ENCODE results near the gene FAM120A.
"Not testable (repeated sequence)": the region's sequence is repeated elsewhere in the genome, so short reads cannot be mapped to it uniquely, and the experiment has no call there.

Gene FAM120A

DNA sequence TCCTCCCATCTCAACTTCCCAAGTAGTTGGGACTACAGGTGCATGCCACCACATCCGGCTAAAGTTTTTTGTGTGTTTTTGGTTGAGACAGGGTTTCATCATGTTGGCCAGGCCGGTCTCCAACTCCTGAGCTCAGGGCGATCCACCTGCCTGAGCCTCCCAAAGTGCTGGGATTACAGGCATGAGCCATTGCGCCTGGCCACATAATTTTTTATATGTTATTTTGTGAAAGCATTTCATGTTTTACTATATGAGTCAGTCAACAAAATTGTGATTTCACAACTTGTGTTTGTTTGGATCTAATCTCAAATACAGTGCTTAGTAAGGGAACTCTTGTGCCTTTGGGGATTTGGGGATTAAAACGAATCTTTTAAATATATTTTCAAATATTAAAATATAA, 21.9 kb downstream of the FAM120A start:
- no peak for DNase-seq

DNA sequence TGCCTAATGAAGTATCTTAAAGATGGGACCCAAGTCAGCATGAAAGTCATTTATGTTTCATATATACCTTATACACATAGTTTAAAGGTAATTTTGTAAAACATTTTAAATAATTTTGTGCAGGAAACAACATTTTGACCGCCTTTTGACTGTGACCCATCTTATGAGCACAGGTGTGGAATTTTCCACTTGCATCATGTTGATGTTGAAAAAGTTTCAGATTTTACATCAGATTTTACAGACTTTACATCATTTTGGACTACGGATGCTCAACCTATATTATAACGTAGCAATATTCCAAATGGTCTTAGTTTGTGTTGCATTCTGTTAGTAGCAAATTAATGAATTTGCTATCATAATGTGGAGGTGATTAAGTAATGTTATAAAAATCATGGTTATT, 23.6 kb downstream of the FAM120A start:
- DNase-seq = no peak

DNA sequence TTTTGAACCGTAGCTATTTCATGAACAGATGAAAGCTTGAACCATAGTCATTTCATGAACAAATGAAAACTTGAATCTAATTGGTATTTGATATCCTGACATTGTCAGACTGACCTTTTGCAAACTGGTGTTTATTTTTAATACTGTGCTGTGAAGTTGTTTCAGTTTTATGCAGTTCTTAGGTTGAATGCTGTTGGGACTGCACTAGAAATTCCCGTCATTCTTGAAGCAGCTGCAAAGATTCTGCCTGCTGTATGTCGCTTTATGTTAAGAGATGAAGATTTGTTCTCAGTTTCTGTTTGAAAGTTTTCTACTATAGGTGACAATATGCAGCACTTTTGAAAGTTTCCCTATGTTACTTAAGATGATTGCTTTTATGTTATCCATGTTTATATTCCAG, 24.4 kb downstream of the FAM120A start:
- DNase-seq = no peak

DNA sequence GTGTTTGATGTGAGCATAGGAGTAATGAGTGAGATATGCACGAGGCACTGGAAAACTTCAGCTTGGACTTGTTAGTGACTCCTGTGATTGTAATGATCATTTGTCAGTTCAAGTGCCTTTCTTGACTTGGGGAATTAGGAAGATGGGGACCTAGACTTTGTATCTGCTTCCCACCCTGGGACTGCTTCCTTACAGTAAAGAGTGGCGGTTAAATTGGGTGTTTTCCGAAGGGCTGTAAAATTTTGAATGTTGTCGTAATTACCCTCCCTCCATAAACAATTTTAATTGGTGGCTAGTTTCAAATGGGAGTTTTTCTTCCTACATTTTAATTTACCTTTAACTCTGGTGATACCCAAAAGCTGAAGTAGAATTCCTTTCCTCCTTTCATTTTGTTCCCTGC, 25.4 kb downstream of the FAM120A start:
- no peak for DNase-seq

DNA sequence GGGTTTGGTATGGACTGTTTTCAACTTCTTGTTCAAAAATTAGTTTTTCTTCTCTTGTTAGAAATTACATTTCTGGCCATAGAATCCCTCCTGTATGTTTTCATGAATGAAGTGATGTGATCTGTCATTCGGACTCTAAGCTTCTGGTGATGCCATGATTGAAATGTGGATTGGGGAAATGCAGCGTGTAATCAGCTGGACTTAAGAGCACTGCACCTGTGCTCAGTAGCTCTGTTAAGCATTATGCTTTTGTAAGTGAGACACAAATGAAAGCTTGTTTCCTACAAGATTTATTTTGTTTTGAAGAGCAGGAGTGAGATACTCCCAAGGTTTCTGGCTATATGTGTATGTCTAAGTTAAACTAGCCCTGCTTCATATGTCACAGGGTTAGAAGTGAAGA, 25.9 kb downstream of the FAM120A start:
- no peak for DNase-seq

DNA sequence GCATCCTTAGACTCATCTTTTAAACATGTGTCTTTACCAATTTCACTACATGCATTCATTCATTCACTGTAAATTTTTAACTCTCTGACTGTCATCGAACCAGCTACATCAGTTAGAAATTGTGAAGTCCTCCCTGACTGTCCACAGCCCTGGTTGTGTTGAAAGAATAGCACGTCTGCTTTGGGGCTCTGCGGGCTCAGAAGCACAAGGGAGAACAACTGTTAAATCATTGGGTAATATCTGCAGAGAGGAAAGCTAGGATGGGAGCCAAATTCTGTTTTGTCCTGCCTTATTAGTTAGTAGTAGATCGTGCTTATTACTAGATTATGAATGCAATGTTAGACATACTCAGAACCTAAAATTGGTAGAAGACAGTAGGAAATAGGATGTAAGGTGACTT, 28.2 kb downstream of the FAM120A start:
- no peak for DNase-seq

DNA sequence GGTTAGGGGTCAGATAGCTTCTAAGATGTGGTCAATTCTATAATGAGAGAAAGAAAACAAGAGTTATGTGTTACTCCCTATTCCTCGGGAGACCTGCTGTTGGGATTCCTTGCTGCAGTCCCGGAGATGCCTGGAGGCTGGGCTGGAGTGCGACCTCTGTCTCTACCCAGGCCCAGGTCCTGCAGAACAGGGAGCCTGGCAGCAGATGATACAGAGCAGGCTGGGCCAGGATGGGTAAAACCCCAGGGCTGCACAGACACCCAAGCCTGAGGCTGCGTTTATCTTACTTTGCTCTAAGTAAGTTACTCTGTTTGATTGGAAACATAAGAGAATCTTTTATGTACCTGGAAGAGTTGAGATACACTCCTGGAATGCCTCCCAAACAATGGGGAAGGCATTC, 28.8 kb downstream of the FAM120A start:
- no peak for DNase-seq

DNA sequence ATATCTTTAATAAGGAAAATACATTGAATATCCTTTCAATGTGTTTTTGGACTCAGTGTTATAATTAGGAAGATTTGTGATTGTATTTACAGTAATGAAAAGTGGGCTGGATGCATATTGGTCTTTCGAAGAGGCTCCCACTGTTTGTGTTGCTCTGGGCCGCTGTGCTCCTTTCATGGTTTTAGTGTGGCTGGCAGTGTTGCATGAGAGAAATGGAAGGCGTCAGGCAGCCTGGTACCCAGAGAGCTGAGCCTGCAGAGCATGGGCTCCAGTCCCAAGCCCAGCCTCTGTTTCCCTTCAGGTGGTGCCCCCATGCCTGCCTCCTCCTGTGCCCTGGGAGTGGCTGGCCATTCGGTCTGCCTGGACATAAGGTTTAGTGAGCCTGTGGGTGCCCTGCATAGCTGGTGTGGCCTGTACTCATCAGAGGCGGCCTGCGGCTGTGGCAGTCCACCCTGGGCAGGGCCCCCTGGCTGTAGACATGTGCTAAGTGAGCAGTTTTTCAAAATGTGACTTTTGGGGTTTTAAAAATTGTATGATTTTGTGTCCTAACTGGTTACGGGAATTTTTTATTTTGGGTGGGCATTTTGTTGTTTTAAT, 29.3 kb downstream of the FAM120A start:
- DNase-seq = no peak

DNA sequence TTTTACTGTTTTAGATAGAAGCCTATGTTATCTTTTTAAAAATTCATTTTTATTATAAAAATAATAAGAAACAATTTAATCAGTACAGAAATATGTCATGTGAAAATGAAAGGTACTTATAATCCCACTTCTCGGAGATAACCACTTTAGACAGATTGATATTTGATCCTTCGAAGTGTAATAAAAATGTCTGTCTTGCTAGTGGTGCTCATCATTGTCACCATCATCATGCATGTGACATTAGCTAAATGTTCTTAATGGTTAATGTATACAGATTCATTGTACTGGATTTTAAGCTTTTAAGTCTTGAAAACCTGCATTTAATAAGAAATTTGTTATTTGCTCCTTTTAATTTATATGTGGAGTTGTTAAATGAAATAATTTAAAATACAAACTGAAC, 32.0 kb downstream of the FAM120A start:
- no peak for DNase-seq

DNA sequence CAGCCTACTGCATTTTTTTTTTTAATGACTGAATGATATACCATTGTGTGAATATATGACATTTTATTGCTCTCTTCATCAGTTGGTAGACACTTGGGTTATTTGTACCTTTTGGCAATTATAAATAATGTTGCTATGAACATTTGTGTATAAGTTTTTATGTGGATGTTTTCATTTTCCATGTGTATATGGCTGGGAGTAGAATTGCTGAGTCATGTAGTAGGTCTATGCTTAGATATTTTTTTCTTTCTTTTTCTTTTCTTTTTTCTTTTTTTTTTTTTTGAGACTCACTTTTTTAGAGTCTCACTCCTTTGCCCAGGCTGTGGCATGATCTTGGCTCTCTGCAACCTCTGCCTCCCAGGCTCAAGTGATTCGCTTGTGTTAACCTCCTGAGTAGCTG, 34.8 kb downstream of the FAM120A start:
- no peak for DNase-seq

DNA sequence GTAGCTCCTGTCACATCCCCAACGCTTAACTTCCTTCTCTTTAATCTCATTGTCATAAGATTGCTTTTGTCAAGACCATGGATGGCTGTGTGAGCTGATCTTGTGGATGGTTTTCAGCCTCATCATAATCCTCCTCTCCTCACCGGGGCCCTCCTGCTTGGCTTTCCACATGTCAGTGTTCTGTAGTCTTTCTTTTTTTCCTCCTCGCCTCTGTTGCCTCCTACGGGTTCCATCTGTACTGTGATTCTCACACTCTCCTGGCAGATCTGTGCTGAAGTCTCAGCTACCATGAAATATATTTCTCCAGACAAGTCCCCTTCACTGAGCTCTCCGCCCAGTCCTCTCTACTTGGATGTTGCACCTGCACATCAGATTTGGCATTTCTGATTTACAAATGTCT, 36.8 kb downstream of the FAM120A start:
- DNase-seq = no peak

DNA sequence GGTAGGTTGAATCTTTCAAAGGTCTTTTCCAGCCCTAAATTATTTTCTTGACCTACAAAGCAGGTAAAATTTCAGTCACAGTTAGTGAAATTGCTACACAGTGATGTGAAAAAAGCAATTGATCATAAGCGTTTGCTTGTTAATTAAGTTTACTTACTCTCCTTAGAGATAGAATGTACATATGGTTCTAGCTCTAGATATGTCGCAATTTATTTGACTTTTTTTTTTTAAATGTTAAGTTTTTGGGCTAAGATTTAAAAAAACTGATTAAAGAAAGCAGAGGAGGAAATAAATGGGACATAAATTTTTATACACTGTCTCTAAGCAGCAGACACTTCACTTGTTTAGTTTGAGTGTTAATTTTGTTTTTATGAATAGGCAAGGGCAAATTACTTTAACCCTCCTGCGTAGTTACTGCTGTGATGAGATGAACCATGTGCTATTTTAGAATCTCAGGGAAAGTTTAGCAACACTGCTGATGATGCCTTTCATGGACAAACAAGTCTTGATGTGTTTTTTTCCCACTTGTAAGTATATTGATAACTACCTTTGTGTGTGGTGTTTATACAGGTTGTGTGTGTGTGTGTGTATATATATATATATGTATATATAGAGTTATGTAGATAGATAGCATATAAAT, 40.2 kb downstream of the FAM120A start:
- DNase-seq = no peak

DNA sequence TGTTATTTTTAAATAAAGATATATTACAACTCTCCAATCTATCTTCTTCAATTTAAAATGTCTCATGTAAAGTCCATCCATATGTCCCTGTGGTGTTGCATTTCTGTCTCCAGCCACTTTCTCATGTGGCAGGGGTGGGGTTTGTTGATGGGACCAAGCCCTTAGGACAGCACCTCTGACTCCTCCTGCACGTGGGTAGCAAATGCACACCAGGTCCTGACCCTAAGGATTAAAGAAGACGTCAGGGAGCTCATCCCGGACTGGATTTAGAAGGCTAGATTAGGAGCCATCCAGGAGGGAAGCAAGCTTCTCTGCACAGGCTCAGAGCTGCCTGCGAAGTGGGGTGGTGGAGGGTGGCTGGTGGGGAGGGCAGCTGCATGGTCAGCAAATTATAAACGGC, 40.8 kb downstream of the FAM120A start:
- DNase-seq = no peak

DNA sequence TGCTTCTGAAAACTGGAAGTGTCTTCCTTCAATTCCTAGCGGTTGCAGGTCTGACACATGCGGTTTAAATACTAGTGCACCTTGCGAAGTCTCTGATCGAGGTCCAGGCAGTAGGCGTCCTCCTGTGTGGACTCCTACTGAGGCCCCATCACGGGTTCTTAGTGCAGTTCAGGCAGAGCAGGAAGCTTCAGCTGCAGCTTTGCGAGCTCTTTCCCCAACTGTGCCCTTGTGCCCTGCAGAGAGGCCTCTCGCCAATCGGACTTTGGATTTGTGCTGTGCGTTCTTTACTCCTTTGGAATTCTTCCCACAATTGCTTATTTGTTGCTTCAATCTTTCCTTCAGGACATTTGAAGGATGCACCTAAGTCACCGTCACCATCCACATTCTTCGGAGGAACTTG, 42.5 kb downstream of the FAM120A start:
- DNase-seq = no peak

DNA sequence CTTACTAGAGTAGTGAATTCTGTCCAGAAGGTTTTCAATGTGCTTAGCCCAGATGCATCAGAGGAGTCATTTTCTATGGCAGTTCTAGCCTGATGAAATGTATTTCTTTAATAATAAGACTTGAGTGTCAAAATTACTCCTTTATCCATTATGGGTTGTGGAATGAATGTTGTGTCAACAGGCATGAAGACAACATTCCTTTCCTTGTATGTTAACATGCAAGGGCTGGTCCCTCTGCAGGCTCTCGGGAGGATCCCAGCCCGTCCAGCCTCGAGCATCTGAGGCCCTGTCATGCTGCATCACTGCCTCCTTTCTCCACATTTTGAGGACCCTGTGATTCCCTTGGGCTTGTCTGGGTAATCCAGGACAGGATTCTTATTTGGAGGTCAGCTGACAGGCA, 44.8 kb downstream of the FAM120A start:
- no peak for DNase-seq

DNA sequence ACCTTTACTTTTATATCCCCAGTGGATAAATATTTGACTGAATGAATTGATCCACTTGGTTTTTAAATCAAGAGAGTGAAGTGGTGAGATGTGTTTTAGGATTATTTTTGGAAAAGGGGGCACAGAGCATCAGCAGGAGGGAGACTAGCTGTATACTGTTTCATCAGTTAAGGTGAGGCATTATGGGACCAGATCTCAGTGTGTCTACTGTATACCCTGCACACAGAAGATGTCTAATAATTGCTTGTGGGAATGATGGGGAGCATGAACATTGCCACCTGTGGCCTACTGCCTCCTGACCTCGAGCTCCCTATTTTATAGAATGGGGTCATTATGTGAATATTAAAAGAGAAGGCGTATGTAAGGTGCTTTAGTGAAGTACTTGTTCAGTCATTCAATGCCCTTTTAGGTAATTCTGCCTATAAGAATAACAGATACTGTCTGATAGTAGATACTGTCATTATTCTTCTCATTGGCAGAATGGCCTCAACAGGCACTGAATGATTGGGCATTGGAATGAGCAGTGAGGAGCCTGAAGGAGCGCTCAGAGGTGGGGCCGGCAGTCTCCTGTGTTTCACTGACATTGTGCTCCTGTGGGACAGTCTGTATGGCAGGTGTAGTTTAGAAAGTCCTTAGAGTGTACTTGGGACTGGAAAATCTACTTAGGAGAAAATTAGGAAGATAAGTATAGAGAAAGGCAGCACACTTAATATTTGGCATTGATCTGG, 49.2 kb downstream of the FAM120A start:
- DNase-seq = no peak

DNA sequence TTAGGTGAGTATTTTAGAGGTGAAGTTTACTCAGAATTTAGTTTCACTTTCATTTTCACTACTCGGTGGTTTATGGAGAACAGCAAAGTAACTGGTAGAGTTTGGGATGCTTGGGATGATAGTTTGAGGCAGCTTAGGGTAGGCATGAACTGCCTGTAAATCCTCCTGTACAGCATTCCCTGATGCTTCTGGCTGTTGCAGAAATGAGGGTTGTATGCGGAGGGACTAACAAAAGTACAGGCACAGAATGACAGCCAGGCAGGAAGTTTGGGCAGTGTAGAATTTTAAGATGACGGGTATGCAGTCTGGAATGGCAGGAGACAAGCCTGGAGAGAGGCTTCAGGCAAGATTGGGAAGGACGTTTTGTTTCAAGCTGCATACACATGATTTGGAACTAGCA, 49.9 kb downstream of the FAM120A start:
- DNase-seq = no peak

DNA sequence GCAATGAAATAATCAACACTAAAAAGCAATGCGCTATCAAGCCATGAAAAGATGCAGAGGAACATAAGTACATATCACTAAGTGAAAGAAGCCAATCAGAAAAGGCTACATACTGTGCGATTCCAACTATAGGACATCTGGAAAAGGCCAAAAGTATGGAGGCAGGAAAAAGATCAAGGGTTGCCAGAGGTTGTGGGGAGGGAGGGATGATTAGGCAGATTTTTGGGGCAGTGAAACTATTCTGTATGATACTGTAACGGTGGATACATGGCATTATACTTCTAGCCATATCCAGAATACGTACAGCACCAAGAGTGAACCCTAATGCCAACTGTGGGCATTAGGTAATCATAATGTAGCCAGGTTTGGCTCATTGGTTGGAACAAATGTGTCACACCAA, 51.9 kb downstream of the FAM120A start:
- no peak for DNase-seq

DNA sequence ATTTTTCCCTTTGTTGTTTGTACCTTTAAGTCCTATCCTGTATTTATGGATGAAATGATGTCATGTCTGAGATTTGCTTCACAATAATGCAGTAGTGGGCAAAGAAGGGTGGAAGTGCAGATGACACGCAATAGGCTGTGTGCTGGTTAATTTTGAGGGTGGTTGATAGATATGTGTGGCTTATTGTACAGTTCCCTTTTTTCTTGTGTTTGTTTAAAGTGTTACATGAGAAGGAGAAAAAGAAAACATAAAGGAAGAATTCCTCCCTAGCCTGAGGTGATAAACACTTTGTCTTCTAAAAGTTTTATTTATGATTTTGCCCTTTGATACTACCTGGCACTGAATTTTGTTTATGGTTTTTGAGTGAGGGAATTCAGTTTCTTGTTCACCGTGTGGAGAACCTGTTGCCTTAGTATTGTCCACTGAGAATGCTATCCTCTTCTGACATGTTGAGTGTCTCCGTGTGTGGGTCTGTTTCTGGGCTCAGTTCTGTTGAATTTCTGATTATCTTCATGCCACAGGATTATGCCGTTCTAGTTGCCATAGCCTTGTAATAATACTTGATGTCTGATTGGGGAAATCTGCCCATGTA, 54.2 kb downstream of the FAM120A start:
- no peak for DNase-seq

DNA sequence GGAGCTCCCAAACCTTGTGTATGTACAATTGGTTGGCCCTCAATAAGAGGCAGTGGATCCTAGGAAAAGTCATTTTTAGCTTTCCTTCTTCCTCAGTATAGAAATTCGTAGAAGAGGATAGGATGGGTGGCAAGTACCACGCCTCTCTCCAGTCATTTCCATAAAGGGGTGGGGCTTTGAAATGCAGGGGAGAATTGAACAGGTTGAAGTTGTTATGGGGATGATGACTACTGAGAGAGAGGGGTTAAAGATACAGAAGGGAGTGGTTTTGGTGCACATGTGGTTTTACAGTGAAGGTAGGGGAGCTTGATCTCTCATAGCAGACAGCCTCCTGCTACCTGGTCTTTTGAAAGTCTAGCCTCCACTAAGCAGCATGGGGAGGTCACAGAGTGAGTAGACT, 56.3 kb downstream of the FAM120A start:
- no peak for DNase-seq

DNA sequence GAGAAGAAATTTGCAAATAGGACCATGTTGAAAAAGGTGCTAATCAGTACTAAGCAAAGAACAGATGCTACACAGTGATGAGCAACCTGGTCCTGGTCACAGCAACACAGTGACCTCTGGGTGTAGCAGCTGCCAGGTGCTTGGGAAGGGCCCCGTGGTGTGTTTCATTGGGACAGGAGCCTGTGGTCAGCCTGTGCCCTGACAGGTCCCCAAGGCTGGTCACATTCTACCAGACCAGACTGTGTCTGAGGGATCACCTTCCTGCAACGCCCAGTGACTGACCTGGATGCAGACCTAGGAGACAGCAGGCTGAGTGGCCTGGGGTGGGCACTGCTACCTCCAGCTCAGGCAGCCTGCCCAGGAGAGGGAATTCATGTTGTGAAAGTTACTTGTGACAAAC, 56.7 kb downstream of the FAM120A start:
- DNase-seq = no peak

DNA sequence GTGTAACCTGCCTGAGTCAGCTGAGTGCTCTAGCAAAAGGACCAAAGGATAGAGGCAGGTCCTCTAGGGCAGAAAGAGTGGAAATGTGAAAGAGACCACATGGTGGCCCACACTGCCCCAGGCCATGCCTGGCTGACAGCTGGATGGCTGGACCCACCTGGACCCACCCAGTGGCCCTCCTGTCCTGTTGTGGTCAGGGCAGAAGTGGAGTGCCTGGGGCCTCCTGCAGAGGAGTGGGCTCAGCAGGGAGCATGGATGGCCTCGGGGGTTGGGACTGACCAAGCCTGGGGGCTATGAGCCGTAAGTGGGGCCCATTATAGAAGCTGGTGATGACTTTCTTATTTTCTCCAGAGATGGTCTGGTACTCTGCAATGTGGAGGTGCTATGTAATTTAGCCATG, 57.6 kb downstream of the FAM120A start:
- no peak for DNase-seq

DNA sequence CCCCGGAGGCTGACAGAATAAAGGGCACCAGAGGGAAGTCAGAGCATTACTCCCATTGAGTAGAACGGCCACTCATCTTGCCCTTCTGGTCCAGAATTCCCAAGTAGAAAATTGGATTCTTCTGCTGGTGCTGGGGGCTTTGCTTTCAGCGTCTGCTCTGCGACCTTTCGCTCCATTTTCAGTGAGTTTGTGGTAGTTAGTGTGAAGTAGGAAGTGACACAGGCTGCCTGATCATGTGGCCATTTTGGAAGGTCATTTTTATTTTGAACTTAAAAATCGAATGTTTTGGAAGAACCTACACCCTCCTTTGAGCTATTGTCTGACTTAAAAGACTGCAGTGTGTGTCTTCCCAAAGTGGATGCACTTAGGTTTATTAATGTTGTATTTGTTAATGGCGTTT, 58.6 kb downstream of the FAM120A start:
- DNase-seq = no peak

DNA sequence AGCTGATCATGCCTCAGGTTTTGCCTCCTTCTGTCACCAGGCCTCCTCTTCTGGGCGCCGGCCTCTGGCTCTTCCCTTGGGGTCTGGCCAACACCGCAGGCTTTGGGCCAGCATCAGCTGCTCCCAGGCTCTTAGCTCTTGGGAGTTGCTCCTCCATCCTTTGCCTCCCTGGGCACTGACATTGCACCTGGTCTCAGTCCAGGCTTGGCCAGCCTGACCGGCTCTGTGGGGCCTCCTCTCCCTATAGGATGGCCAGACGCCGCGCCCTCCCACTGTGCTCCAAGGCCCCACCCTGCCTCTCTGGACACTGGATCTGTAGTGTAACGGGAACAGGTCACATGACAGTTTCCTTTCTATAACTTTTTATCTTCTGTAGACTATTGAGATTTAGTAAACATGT, 59.7 kb downstream of the FAM120A start:
- not testable (repeated sequence) for DNase-seq
